VCaP (cell line): ENCODE data around the gene MYO18B.

Source experiments
- H3K27ac ChIP-seq: fragments of 450-650 bp; 2 replicates; pipeline ENCODE4 v1.5.1; 2017
- CTCF ChIP-seq: fragments of 450-650 bp; conservative IDR thresholded peaks from 2 replicates; pipeline ENCODE4 v1.5.1; 2017; ENCODE audit warnings: mild to moderate bottlenecking, moderate library complexity

The MYO18B gene

GRCh38 chr22:25815561-25815960 is 73.6 kb downstream of the MYO18B start:
- no peak for TF ChIP-seq CTCF
- no peak overlapping the region for H3K27ac ChIP-seq

- no peak for TF ChIP-seq CTCF
- no peak overlapping the region for H3K27ac ChIP-seq
These were observed 74.6 kb downstream of the MYO18B start for GRCh38 chr22:25816522-25817059.

GRCh38 chr22:25817092-25817943 is 75.3 kb downstream of the MYO18B start:
- H3K27ac ChIP-seq: no peak overlapping the region
- TF ChIP-seq CTCF: no peak

- TF ChIP-seq CTCF: no peak
- H3K27ac ChIP-seq: no peak overlapping the region
These were observed 76.6 kb downstream of the MYO18B start for GRCh38 chr22:25818541-25818940.

GRCh38 chr22:25822344-25822743 is 80.4 kb downstream of the MYO18B start:
- H3K27ac ChIP-seq: no peak overlapping the region
- no peak for TF ChIP-seq CTCF

GRCh38 chr22:25823276-25823675 is 81.3 kb downstream of the MYO18B start:
- TF ChIP-seq CTCF: no peak
- no peak overlapping the region for H3K27ac ChIP-seq

- H3K27ac ChIP-seq: no peak overlapping the region
- no peak for TF ChIP-seq CTCF
These were observed 82.9 kb downstream of the MYO18B start for GRCh38 chr22:25824828-25825423.
